ENCODE data around the gene POLE3. TPM values are rescaled to one million over a fixed set of nuclear protein-coding genes. Genes with fewer than 3 reads are reported as not detected.

The POLE3 gene
- polyA plus RNA-seq, 3 donors: 36.1 to 113 (median 92.1) TPM

GRCh38 chr9:113361304-113362018, 49.0 kb downstream of the POLE3 start:
- Histone ChIP-seq H3K27ac (ENCODE audit: low read depth in 1 of 2, low read length in 2 of 2) (no peak overlapping the region), H3K9ac (ENCODE audit: insufficient read depth, low read length, poor library complexity, severe bottlenecking) (no peak overlapping the region), H3K27me3 (ENCODE audit: control insufficient read depth in 2 of 2, insufficient read depth in 2 of 2, low read length in 2 of 2) (no peaks in the 10 kb centered on the region), H4K20me1 (ENCODE audit: insufficient read depth, low read length) (no peaks in the 10 kb centered on the region), H3K9me3 (replicated peaks in 1 of 2; ENCODE audit: control insufficient read depth in 1 of 2, insufficient read depth in 1 of 2, low read length in 2 of 2) (no peaks in the 10 kb centered on the region), H3K4me1 (ENCODE audit: control insufficient read depth in 1 of 2, insufficient read depth in 2 of 2, low read length in 2 of 2) (peaks cover 11 to 16% of the 10 kb centered on the region in 2 donors), H3K4me3 (replicated peaks in 1 of 3; ENCODE audit: low read depth in 2 of 3, low read length in 3 of 3) (no peak overlapping the region), H3K4me2 (replicated peaks; ENCODE audit: extremely low read depth, low read length, poor library complexity, severe bottlenecking) (no peak overlapping the region), H3K79me2 (ENCODE audit: insufficient read depth, low read length) (no peaks in the 10 kb centered on the region), H2AFZ (ENCODE audit: insufficient read depth, low read depth, low read length, poor library complexity, severe bottlenecking) (no peak overlapping the region), H3K36me3 (replicated peaks in 1 of 2; ENCODE audit: control insufficient read depth in 1 of 2, insufficient read depth in 2 of 2, low read length in 2 of 2) (no peaks in the 10 kb centered on the region)
- H3K4me1 Mint-ChIP-seq: peaks cover 13% of the 10 kb centered on the region
- H3K36me3 Mint-ChIP-seq: no peaks in the 10 kb centered on the region
- intact Hi-C loops (cut with micrococcal nuclease): no loop called here
- H3K27ac Mint-ChIP-seq: no peak overlapping the region
- no peak for DNase-seq
- no peaks in the 10 kb centered on the region for H3K9me3 Mint-ChIP-seq
- no peak for TF ChIP-seq CTCF (IDR thresholded peaks at IDR 0.05)
- H3K27me3 Mint-ChIP-seq (ENCODE audit: low read depth in 3 of 3): peaks cover 0 to 2% (median 0%) of the 10 kb centered on the region in 3 donors
- WGBS (ENCODE audit: insufficient coverage): 97% methylated on average over 4 of the region's 7 CpGs
- no peak overlapping the region for H3K4me3 Mint-ChIP-seq

GRCh38 chr9:113360242-113360842, 50.1 kb downstream of the POLE3 start:
- no peak for TF ChIP-seq CTCF (IDR thresholded peaks at IDR 0.05)
- peaks cover 1 to 5% of the 10 kb centered on the region in 2 donors for H3K4me1 ChIP-seq (ENCODE audit: control insufficient read depth in 1 of 2, insufficient read depth in 2 of 2, low read length in 2 of 2)
- H3K79me2 ChIP-seq (ENCODE audit: insufficient read depth, low read length): no peaks in the 10 kb centered on the region
- no peak overlapping the region for H3K4me2 ChIP-seq (replicated peaks; ENCODE audit: extremely low read depth, low read length, poor library complexity, severe bottlenecking)
- H3K27me3 ChIP-seq (ENCODE audit: control insufficient read depth in 2 of 2, insufficient read depth in 2 of 2, low read length in 2 of 2): no peaks in the 10 kb centered on the region
- no peaks in the 10 kb centered on the region for H3K36me3 Mint-ChIP-seq
- H3K4me3 ChIP-seq (replicated peaks in 1 of 3; ENCODE audit: low read depth in 2 of 3, low read length in 3 of 3): no peak overlapping the region
- H4K20me1 ChIP-seq (ENCODE audit: insufficient read depth, low read length): no peaks in the 10 kb centered on the region
- no peaks in the 10 kb centered on the region for H3K9me3 Mint-ChIP-seq
- H3K27ac Mint-ChIP-seq: peak overlapping the region in 1 of 7 donors; percentile 11
- no peak overlapping the region for H3K4me3 Mint-ChIP-seq
- DNase-seq: no peak
- 96% methylated on average over 15 of the region's 15 CpGs for WGBS (ENCODE audit: insufficient coverage)
- no peaks in the 10 kb centered on the region for H3K9me3 ChIP-seq (replicated peaks in 1 of 2; ENCODE audit: control insufficient read depth in 1 of 2, insufficient read depth in 1 of 2, low read length in 2 of 2)
- H3K4me1 Mint-ChIP-seq: peaks cover 5% of the 10 kb centered on the region
- H3K27me3 Mint-ChIP-seq (ENCODE audit: low read depth in 3 of 3): peaks cover 0 to 2% (median 0%) of the 10 kb centered on the region in 3 donors
- H3K36me3 ChIP-seq (replicated peaks in 1 of 2; ENCODE audit: control insufficient read depth in 1 of 2, insufficient read depth in 2 of 2, low read length in 2 of 2): no peaks in the 10 kb centered on the region
- no peak overlapping the region for H2AFZ ChIP-seq (ENCODE audit: insufficient read depth, low read depth, low read length, poor library complexity, severe bottlenecking)
- intact Hi-C loops (cut with micrococcal nuclease): no loop called here
- H3K27ac ChIP-seq (ENCODE audit: low read depth in 1 of 2, low read length in 2 of 2): no peak overlapping the region
- no peak overlapping the region for H3K9ac ChIP-seq (ENCODE audit: insufficient read depth, low read length, poor library complexity, severe bottlenecking)
